Osteoblast (primary cell): Measurements from ENCODE around the gene CDHR1. TPM values are rescaled to one million over a fixed set of nuclear protein-coding genes. Genes with fewer than 3 reads are reported as not detected.

Source experiments
- DNase-seq: peaks from one replicate; pipeline ENCODE4 v3.0.0; 2011; ENCODE audit warnings: low spot score, mixed read lengths; ENCODE audit not compliant: insufficient read length; ENCODE audit errors: missing footprints
- H2AFZ ChIP-seq: 2 replicates; pipeline ENCODE4 v1.6.0; 2011; ENCODE audit warnings: mild to moderate bottlenecking, low read length
- H3K27ac ChIP-seq: 2 replicates; pipeline ENCODE4 v1.5.1; 2011; ENCODE audit warnings: mild to moderate bottlenecking, low read depth, low read length, moderate library complexity
- H3K27me3 ChIP-seq: 2 replicates; pipeline ENCODE4 v1.6.0; 2012; ENCODE audit warnings: mild to moderate bottlenecking, control low read depth, inconsistent platforms, low read length, moderate library complexity; ENCODE audit not compliant: insufficient read depth
- H3K36me3 ChIP-seq: 2 replicates; pipeline ENCODE4 v1.5.1; 2011; ENCODE audit warnings: mild to moderate bottlenecking, low read length, control low read depth, moderate library complexity; ENCODE audit not compliant: insufficient read depth
- H3K4me1 ChIP-seq: 2 replicates; pipeline ENCODE4 v1.5.1; 2011; ENCODE audit warnings: mild to moderate bottlenecking, low read length, control low read depth, moderate library complexity; ENCODE audit not compliant: insufficient read depth
- H3K4me2 ChIP-seq: 2 replicates; pipeline ENCODE4 v1.6.0; 2011; ENCODE audit warnings: mild to moderate bottlenecking, low read length; ENCODE audit not compliant: insufficient read depth
- H3K4me3 ChIP-seq: fragments of 200-600 bp; sonication (generic); 3 replicates; pipeline ENCODE4 v1.5.1; 2012; ENCODE audit warnings: mild to moderate bottlenecking, low read length, inconsistent platforms; ENCODE audit not compliant: insufficient read depth
- H3K79me2 ChIP-seq: 2 replicates; pipeline ENCODE4 v1.6.0; 2012; ENCODE audit warnings: mild to moderate bottlenecking, low read length, control low read depth, inconsistent platforms; ENCODE audit not compliant: insufficient read depth
- H3K9me3 ChIP-seq: 2 replicates; pipeline ENCODE4 v1.5.1; 2011; ENCODE audit warnings: low read depth, low read length, control low read depth
- H4K20me1 ChIP-seq: 2 replicates; pipeline ENCODE4 v1.6.0; 2012; ENCODE audit warnings: mild to moderate bottlenecking, low read length, control low read depth; ENCODE audit not compliant: insufficient read depth
- total RNA-seq: library from RNA; depleted of rRNA; stranded (reverse); fragments of >200 nt; gene quantifications from 2 replicates; pipeline ENCODE4 v1.2.3, GENCODE V29; 2012
- TF ChIP-seq, protein P1 (sequence below): IDR thresholded peaks from 2 replicates; pipeline ENCODE4 v1.5.1; 2011; ENCODE audit warnings: mild to moderate bottlenecking, low read depth, low read length, moderate library complexity; ENCODE audit errors: extremely low read depth

Gene CDHR1
- total RNA-seq, 1 donor: under 0.01 TPM

DNA sequence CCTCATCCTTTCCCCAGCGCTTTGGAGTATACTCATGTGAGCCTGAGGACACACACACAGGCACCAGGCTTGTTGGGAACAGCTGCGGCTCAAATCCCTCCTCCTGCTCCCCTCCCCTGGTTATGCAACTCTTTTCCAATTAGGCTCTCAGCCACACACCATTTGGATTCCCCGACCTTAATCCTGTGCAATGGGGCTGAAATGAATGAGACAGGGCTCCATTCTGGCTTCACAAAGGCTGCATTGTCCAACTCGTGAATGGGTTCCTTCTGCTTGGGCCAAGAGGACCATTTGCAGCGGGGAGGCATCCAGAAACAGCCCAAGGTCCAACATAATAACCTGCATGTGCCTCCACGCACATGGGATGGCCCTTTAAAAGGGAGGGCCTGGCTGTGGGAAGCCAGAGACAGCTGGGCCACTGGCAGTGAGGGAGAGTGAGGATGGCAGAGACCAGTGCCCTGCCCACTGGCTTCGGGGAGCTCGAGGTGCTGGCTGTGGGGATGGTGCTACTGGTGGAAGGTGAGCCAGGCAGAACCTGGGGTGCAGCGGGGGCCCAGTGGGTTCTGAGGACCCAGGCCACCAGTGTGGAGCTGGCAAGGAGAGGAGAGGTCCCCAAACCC, 50.4 kb downstream of the CDHR1 start, which contains the start of gene RGR:
RGR (plus strand) TSS at position 403 of the 620 bp plus-strand sequence; CDS start at position 441, 38 bp downstream.
- H3K79me2 ChIP-seq: no peaks in the 10 kb centered on the region
- DNase-seq: no peak
- H3K36me3 ChIP-seq: no peaks in the 10 kb centered on the region
- no peak within 1 kb of the TSS for H3K4me3 ChIP-seq
- H3K4me1 ChIP-seq: no peaks in the 10 kb centered on the region
- no peaks in the 10 kb centered on the region for H4K20me1 ChIP-seq
- H3K27me3 ChIP-seq: peaks cover 7% of the 10 kb centered on the region
- no peaks in the 10 kb centered on the region for H3K9me3 ChIP-seq
- H3K27ac ChIP-seq: no peak within 1 kb of the TSS
- TF ChIP-seq, protein P1, sequence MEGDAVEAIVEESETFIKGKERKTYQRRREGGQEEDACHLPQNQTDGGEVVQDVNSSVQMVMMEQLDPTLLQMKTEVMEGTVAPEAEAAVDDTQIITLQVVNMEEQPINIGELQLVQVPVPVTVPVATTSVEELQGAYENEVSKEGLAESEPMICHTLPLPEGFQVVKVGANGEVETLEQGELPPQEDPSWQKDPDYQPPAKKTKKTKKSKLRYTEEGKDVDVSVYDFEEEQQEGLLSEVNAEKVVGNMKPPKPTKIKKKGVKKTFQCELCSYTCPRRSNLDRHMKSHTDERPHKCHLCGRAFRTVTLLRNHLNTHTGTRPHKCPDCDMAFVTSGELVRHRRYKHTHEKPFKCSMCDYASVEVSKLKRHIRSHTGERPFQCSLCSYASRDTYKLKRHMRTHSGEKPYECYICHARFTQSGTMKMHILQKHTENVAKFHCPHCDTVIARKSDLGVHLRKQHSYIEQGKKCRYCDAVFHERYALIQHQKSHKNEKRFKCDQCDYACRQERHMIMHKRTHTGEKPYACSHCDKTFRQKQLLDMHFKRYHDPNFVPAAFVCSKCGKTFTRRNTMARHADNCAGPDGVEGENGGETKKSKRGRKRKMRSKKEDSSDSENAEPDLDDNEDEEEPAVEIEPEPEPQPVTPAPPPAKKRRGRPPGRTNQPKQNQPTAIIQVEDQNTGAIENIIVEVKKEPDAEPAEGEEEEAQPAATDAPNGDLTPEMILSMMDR: no peak
- no peak within 1 kb of the TSS for H2AFZ ChIP-seq
- H3K4me2 ChIP-seq: no peak within 1 kb of the TSS

DNA sequence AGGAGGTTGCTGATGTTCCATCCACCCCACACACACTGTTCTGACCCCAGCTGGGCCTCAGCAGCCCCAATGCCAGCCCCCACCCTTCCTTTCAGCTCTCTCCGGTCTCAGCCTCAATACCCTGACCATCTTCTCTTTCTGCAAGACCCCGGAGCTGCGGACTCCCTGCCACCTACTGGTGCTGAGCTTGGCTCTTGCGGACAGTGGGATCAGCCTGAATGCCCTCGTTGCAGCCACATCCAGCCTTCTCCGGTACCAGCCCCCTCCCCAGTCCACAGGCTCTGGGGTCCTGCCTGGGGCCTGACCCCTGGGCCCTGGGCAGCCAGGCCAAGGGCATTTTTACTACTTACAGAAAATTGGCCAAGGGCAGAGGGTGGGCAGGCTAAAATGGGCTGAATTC, 53.2 kb downstream of the CDHR1 start:
- Histone ChIP-seq H3K4me2 (no peak overlapping the region), H3K4me3 (no peak overlapping the region), H3K9me3 (no peaks in the 10 kb centered on the region), H3K79me2 (no peaks in the 10 kb centered on the region), H3K27ac (no peak overlapping the region), H3K36me3 (no peaks in the 10 kb centered on the region), H2AFZ (no peak overlapping the region), H4K20me1 (no peaks in the 10 kb centered on the region), H3K27me3 (peaks cover 7% of the 10 kb centered on the region), H3K4me1 (no peaks in the 10 kb centered on the region)
- TF ChIP-seq, protein P1: no peak
- no peak for DNase-seq

DNA sequence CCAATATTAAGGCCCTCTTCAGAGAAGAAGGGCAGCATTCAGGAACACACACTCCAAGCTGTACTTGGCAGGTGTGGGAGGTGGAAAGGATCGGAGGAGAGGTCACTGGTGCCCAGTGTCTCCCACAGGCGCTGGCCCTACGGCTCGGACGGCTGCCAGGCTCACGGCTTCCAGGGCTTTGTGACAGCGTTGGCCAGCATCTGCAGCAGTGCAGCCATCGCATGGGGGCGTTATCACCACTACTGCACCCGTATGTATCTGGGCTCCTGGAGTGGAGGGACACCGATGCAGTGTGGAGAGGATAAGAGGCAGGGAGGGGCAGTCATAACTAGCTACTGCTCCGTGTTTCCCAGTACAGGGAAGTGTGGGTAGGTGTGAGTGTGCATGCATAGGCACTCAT, 54.5 kb downstream of the CDHR1 start:
- Histone ChIP-seq H3K4me1 (no peaks in the 10 kb centered on the region), H3K36me3 (no peaks in the 10 kb centered on the region), H3K4me3 (no peak overlapping the region), H2AFZ (no peak overlapping the region), H3K27ac (no peak overlapping the region), H3K27me3 (peaks cover 7% of the 10 kb centered on the region), H3K79me2 (no peaks in the 10 kb centered on the region), H3K4me2 (no peak overlapping the region), H3K9me3 (no peaks in the 10 kb centered on the region), H4K20me1 (no peaks in the 10 kb centered on the region)
- no peak for DNase-seq
- TF ChIP-seq, protein P1: no peak

GRCh38 chr10:84254552-84255478, 60.5 kb downstream of the CDHR1 start:
- no peaks in the 10 kb centered on the region for H3K9me3 ChIP-seq
- no peaks in the 10 kb centered on the region for H3K36me3 ChIP-seq
- no peaks in the 10 kb centered on the region for H3K79me2 ChIP-seq
- TF ChIP-seq, protein P1: no peak
- no peaks in the 10 kb centered on the region for H3K4me1 ChIP-seq
- H3K4me2 ChIP-seq: no peak overlapping the region
- H3K27me3 ChIP-seq: no peaks in the 10 kb centered on the region
- H2AFZ ChIP-seq: no peak overlapping the region
- no peak overlapping the region for H3K27ac ChIP-seq
- H3K4me3 ChIP-seq: no peak overlapping the region
- H4K20me1 ChIP-seq: no peaks in the 10 kb centered on the region
- DNase-seq: no peak
